ENCODE results near the gene CSPG5.

DNA sequence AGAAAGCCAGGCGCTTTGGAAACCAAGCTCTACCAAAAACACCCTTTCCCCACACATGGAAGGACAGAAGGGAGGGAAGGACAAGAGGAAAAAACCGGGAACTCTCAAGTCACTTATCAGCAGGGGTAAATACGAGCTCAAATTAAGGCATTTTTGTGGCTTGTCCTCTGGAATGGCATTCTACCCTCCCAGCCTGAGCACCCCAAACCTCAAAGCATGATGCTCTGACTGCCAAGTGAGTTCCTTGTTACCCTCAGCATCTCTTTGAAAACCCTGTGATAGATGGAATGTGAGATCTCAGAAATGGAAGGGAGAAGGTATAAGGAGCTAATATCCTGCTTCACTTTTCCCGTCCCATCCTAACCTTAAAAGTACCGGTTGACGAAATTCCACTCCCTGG, 8.1 kb upstream of the CSPG5 start:
- TF ChIP-seq, protein P1, sequence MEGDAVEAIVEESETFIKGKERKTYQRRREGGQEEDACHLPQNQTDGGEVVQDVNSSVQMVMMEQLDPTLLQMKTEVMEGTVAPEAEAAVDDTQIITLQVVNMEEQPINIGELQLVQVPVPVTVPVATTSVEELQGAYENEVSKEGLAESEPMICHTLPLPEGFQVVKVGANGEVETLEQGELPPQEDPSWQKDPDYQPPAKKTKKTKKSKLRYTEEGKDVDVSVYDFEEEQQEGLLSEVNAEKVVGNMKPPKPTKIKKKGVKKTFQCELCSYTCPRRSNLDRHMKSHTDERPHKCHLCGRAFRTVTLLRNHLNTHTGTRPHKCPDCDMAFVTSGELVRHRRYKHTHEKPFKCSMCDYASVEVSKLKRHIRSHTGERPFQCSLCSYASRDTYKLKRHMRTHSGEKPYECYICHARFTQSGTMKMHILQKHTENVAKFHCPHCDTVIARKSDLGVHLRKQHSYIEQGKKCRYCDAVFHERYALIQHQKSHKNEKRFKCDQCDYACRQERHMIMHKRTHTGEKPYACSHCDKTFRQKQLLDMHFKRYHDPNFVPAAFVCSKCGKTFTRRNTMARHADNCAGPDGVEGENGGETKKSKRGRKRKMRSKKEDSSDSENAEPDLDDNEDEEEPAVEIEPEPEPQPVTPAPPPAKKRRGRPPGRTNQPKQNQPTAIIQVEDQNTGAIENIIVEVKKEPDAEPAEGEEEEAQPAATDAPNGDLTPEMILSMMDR (IDR thresholded peaks at IDR 0.05), result no peak
- TF ChIP-seq EZH2 (IDR thresholded peaks at IDR 0.05; ENCODE audit: borderline replicate concordance, insufficient read depth, low read depth, low read length, poor library complexity, severe bottlenecking), result no peak
